ENCODE results near the gene C20orf144. TPM values are rescaled to one million over a fixed set of nuclear protein-coding genes. Genes with fewer than 3 reads are reported as not detected.

C20orf144 gene
- total RNA-seq, 1 donor from 2014 or later = 0.13 TPM

DNA sequence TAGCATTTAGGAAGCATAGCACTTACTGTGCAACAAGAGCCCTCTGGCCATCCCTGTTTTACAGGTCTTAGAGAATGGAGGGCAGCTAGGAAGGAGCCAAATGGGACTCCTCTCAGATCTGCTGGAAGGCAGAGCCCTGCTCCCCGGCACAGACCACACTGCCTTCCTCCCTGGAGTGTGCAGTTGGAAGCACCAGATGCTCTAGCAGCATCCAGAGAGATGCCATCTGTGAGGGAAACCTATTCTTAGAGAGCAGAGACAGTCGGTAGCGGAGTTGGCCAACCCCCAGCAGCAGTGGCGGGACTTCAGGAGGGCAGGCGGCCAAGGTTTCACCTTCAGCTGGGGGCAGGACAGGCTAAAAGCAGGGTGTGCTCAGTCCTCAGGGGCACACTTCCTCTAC is 40.7 kb downstream of the C20orf144 start:
- H3K36me3 Mint-ChIP-seq (ENCODE audit: unreplicated experiment) = no peaks in the 10 kb centered on the region
- TF ChIP-seq, protein P1, sequence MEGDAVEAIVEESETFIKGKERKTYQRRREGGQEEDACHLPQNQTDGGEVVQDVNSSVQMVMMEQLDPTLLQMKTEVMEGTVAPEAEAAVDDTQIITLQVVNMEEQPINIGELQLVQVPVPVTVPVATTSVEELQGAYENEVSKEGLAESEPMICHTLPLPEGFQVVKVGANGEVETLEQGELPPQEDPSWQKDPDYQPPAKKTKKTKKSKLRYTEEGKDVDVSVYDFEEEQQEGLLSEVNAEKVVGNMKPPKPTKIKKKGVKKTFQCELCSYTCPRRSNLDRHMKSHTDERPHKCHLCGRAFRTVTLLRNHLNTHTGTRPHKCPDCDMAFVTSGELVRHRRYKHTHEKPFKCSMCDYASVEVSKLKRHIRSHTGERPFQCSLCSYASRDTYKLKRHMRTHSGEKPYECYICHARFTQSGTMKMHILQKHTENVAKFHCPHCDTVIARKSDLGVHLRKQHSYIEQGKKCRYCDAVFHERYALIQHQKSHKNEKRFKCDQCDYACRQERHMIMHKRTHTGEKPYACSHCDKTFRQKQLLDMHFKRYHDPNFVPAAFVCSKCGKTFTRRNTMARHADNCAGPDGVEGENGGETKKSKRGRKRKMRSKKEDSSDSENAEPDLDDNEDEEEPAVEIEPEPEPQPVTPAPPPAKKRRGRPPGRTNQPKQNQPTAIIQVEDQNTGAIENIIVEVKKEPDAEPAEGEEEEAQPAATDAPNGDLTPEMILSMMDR (IDR thresholded peaks at IDR 0.05) = no peak
- no peak overlapping the region for H3K27ac Mint-ChIP-seq (ENCODE audit: unreplicated experiment)
- DNase-seq (ENCODE audit: extremely low spot score, unreplicated experiment) = no peak
- no peaks in the 10 kb centered on the region for H3K4me1 Mint-ChIP-seq (ENCODE audit: unreplicated experiment)
- H3K27me3 Mint-ChIP-seq (ENCODE audit: unreplicated experiment) = no peaks in the 10 kb centered on the region
- no peak overlapping the region for H3K4me3 Mint-ChIP-seq (ENCODE audit: unreplicated experiment)
- no peaks in the 10 kb centered on the region for H3K9me3 Mint-ChIP-seq (ENCODE audit: unreplicated experiment)

DNA sequence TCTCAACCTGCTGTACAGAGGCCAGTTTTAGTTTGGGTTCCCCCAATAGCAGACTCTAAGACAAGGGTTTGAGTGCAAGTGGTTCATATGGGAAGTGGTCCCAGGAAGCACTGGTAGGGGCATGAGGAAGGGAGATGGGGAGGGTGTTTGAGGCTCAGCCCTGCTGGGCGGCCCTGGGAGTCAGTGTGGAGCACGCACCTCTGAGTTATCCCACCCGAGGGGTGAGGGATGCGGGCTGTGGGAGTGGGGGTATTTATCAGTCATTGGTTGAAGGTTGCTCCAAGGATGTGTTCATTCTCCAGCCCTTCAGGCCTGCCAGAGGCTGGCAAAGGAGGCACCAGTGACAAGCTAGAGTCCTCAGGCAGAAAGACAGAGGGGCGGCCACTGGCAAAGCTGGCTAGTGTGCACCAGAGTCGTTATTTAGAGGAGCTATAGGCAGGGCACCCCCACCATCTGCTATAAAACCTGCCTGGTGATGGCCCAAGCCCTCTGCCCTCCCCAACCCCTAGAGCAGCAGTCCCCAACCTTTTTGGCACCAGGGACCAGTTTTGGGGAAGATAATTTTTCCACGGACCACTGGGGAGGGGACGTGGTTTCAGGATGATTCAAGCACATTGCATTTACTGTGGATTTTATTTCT is 41.5 kb downstream of the C20orf144 start:
- Mint-ChIP-seq H3K36me3 (ENCODE audit: unreplicated experiment) (no peaks in the 10 kb centered on the region), H3K9me3 (ENCODE audit: unreplicated experiment) (no peaks in the 10 kb centered on the region), H3K27me3 (ENCODE audit: unreplicated experiment) (no peaks in the 10 kb centered on the region), H3K4me1 (ENCODE audit: unreplicated experiment) (no peaks in the 10 kb centered on the region), H3K4me3 (ENCODE audit: unreplicated experiment) (no peak overlapping the region), H3K27ac (ENCODE audit: unreplicated experiment) (no peak overlapping the region)
- DNase-seq (ENCODE audit: extremely low spot score, unreplicated experiment) = no peak
- TF ChIP-seq, protein P1 (IDR thresholded peaks at IDR 0.05) = no peak

DNA sequence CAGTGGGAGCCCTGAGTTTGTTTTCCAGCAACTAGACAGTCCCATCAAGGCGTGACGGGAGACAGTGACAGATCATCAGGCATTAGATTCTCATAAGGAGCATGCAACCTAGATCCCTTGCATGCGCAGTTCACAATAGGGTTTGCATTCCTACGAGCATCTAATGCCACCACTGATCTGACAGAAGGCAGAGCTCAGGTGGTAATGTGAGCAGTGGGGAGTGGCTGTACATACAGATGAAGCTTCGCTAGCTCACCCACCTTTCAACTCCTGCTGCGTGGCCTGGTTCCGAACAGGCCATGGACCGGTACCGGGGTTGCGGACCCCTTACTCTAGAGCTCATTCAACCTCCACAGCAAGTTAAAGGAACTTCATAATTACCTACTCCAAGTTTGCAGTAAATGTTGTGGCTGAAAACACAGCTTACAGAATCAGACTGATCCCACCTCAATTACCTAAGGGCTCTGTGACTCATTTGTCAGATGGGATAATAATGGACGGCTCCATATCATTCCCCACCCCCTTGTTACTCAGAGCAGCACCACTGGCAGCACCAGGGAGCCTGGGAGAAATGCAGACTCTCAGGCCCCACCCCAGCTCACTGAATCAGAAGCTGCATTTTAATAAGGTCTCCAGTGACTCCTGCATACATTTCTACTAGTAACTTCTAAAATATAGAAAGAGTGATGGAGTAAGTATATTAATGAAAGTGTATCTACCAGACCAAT is 42.2 kb downstream of the C20orf144 start:
- Mint-ChIP-seq H3K9me3 (ENCODE audit: unreplicated experiment) (no peaks in the 10 kb centered on the region), H3K4me3 (ENCODE audit: unreplicated experiment) (no peak overlapping the region), H3K4me1 (ENCODE audit: unreplicated experiment) (no peaks in the 10 kb centered on the region), H3K36me3 (ENCODE audit: unreplicated experiment) (no peaks in the 10 kb centered on the region), H3K27ac (ENCODE audit: unreplicated experiment) (no peak overlapping the region), H3K27me3 (ENCODE audit: unreplicated experiment) (no peaks in the 10 kb centered on the region)
- no peak for DNase-seq (ENCODE audit: extremely low spot score, unreplicated experiment)
- TF ChIP-seq, protein P1 (IDR thresholded peaks at IDR 0.05) = no peak

DNA sequence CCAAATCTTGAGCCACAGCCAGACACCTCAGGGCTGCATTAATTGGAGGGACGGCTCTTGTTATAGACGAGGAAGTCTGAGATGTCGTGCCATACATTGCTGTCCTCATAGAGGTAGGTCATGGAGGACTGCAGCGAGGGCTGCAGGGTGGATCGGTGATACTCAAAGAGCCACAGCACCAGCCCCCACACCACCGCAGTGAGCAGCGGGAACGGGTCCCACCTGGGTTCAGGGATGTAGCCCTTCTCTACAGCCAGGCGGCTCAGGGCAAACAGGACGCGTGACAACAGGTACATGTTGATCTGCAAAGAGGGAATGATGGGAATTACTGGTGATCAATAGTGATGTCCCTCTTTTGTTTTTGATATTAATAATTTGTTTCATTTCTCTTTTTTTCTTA is 45.5 kb downstream of the C20orf144 start:
- Mint-ChIP-seq H3K9me3 (ENCODE audit: unreplicated experiment) (no peaks in the 10 kb centered on the region), H3K4me1 (ENCODE audit: unreplicated experiment) (no peaks in the 10 kb centered on the region), H3K36me3 (ENCODE audit: unreplicated experiment) (no peaks in the 10 kb centered on the region), H3K27me3 (ENCODE audit: unreplicated experiment) (no peaks in the 10 kb centered on the region), H3K27ac (ENCODE audit: unreplicated experiment) (no peak overlapping the region), H3K4me3 (ENCODE audit: unreplicated experiment) (no peak overlapping the region)
- DNase-seq (ENCODE audit: extremely low spot score, unreplicated experiment) = no peak
- TF ChIP-seq, protein P1 (IDR thresholded peaks at IDR 0.05) = no peak

DNA sequence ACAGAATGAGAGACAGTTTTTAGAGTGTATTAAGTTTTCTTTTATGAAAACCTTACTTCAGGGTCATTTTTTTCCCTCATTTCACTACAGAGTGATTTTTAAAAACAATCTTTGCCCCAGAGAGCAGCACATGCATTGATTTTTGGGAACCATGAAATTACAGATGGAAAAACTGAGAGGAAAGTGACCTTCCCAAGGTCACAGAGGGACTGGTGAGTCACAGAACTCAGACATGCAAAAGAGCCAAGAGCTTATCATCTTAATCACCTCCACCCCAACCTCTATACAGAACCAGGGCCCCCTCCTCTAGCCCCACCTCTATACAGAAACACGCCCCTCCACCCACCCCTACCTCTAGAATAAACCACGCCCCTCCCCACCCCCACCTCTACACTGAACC is 47.3 kb downstream of the C20orf144 start:
- DNase-seq (ENCODE audit: extremely low spot score, unreplicated experiment) = no peak
- TF ChIP-seq, protein P1 (IDR thresholded peaks at IDR 0.05) = no peak
- H3K4me1 Mint-ChIP-seq (ENCODE audit: unreplicated experiment) = no peaks in the 10 kb centered on the region
- no peak overlapping the region for H3K4me3 Mint-ChIP-seq (ENCODE audit: unreplicated experiment)
- H3K36me3 Mint-ChIP-seq (ENCODE audit: unreplicated experiment) = no peaks in the 10 kb centered on the region
- no peaks in the 10 kb centered on the region for H3K9me3 Mint-ChIP-seq (ENCODE audit: unreplicated experiment)
- no peak overlapping the region for H3K27ac Mint-ChIP-seq (ENCODE audit: unreplicated experiment)
- H3K27me3 Mint-ChIP-seq (ENCODE audit: unreplicated experiment) = no peaks in the 10 kb centered on the region
